Body of pancreas (tissue), 4 donors: ENCODE data around the gene PHOSPHO1. TPM values are rescaled to one million over a fixed set of nuclear protein-coding genes. Genes with fewer than 3 reads are reported as not detected.

ENCODE experiments used
- ATAC-seq: fragments of 150-250 bp; one replicate; pipeline ENCODE4 v1.9.1; 2016
- DNase-seq, 4 donors: peaks; one replicate each; pipeline ENCODE4 v3.0.0-alpha.2; 2019
- H3K27ac ChIP-seq, 4 donors: fragments of 200-600 bp; sonication (generic); 1 replicate in 3 of 4; 2 replicates in 1 of 4; pipeline versions ENCODE4 v1.5.1 to v1.6.1; 2016 to 2019; ENCODE audit warnings: mild to moderate bottlenecking in 1 of 4, mixed read lengths in 1 of 4, moderate library complexity in 1 of 4
- H3K27me3 ChIP-seq, 2 donors: fragments of 200-600 bp; sonication (generic); one replicate each; pipeline ENCODE4 v1.6.0; 2016; ENCODE audit warnings: mild to moderate bottlenecking in 1 of 2
- H3K36me3 ChIP-seq, 2 donors: fragments of 200-600 bp; sonication (generic); replicated peaks in 1 of 2; 2 replicates each; pipeline ENCODE4 v1.5.1; 2016; ENCODE audit warnings: low read depth in 2 of 2; ENCODE audit not compliant: insufficient read depth in 1 of 2
- H3K4me1 ChIP-seq: fragments of 200-600 bp; sonication (generic); one replicate; pipeline ENCODE4 v1.6.0; 2016
- H3K4me3 ChIP-seq, 2 donors: fragments of 200-600 bp; sonication (generic); 1 replicate in 1 of 2; 2 replicates in 1 of 2; pipeline ENCODE4 v1.5.1; 2016 to 2019
- H3K9me3 ChIP-seq, 3 donors: fragments of 200-600 bp; sonication (generic); 1 replicate in 2 of 3; 2 replicates in 1 of 3; pipeline ENCODE4 v1.5.1; 2016
- POLR2A ChIP-seq, 3 donors: fragments of 450-650 bp; IDR thresholded peaks; one replicate each; pipeline ENCODE4 v1.6.1; 2016; ENCODE audit warnings: antibody characterized with exemption in 3 of 3, mild to moderate bottlenecking in 2 of 3
- WGBS, 2 donors: methylation state at CpG; one replicate each; pipeline ENCODE4 v1.1.5; 2017; 5-methylcytosine and 5-hydroxymethylcytosine counted together
- intact Hi-C: fragments of 100-400 bp; cut with DNase I; formaldehyde crosslinking; loops from one replicate; pipeline ENCODE4 v1.15.1; 2023
- total RNA-seq, 2 donors: library from RNA; depleted of rRNA; stranded (reverse); fragments of >200 nt; gene quantifications; one replicate each; pipeline ENCODE4 v1.1.0, GENCODE V29; 2016
- TF ChIP-seq, protein P1 (sequence below), 7 experiments: fragments of 450-650 bp in 4 of 7; fragments of 200-600 bp in 3 of 7; sonication (generic) in 3 of 7; IDR thresholded peaks; one replicate each; pipeline ENCODE4 v1.5.1; 2016 to 2019; ENCODE audit warnings: antibody characterized with exemption in 7 of 7

PHOSPHO1 gene
- total RNA-seq, 2 donors from 2014 or later: 13.5 TPM; not detected in 1

DNA sequence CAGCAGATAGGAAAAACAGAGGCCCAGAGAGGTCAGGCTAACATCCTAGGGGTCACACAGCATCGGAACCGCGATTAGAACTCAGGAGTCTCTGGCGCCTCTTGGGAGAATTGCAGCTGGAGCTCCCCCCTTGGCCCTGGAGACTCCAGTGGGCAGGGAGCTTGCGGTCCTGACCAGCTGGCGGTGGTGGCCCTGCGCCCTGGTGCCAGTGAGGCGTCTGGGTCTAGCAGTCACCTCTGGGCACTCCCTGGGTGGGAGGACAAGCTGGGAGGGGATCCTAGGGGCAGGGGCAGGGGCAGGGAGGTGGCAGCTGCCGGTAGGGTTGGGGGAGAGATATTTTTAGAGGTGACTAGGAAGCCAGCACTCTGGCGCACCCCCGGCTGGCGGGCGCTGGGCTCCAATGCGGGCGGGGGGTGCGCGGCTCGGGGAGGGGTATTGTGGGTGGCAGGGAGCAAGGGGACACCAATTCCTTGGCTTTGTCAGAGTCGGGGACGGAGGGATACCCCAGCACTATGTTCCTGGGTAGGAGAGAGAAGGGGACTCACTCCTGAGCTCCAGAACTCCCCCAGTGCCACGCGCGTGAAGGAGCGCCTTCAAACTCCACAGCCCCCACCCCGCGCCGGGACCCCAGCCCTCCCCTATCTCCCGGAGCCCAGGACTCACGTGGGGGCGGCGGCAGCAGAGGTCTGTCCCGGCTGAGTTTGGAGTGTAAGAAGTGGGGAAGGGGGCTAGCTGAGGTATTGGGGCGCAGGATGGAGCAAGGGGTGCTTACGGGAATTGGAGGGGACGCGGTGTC is 584 bp downstream of the PHOSPHO1 start:
- Histone ChIP-seq H3K9me3 (no peaks in the 10 kb centered on the region), H3K27ac (no peak overlapping the region), H3K36me3 (no peaks in the 10 kb centered on the region), H3K27me3 (peaks cover 0 to 16% of the 10 kb centered on the region in 2 donors), H3K4me1 (peaks cover 16% of the 10 kb centered on the region), H3K4me3 (no peak overlapping the region)
- DNase-seq (no peak), ATAC-seq (no peak)
- intact Hi-C loops: no loop called here
- no peak for TF ChIP-seq POLR2A (IDR thresholded peaks at IDR 0.05)
- TF ChIP-seq, protein P1, sequence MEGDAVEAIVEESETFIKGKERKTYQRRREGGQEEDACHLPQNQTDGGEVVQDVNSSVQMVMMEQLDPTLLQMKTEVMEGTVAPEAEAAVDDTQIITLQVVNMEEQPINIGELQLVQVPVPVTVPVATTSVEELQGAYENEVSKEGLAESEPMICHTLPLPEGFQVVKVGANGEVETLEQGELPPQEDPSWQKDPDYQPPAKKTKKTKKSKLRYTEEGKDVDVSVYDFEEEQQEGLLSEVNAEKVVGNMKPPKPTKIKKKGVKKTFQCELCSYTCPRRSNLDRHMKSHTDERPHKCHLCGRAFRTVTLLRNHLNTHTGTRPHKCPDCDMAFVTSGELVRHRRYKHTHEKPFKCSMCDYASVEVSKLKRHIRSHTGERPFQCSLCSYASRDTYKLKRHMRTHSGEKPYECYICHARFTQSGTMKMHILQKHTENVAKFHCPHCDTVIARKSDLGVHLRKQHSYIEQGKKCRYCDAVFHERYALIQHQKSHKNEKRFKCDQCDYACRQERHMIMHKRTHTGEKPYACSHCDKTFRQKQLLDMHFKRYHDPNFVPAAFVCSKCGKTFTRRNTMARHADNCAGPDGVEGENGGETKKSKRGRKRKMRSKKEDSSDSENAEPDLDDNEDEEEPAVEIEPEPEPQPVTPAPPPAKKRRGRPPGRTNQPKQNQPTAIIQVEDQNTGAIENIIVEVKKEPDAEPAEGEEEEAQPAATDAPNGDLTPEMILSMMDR (IDR thresholded peaks at IDR 0.05): no peak
- 2 to 6% methylated on average over 14 to 35 of the region's 36 CpGs for WGBS, 2 donors

DNA sequence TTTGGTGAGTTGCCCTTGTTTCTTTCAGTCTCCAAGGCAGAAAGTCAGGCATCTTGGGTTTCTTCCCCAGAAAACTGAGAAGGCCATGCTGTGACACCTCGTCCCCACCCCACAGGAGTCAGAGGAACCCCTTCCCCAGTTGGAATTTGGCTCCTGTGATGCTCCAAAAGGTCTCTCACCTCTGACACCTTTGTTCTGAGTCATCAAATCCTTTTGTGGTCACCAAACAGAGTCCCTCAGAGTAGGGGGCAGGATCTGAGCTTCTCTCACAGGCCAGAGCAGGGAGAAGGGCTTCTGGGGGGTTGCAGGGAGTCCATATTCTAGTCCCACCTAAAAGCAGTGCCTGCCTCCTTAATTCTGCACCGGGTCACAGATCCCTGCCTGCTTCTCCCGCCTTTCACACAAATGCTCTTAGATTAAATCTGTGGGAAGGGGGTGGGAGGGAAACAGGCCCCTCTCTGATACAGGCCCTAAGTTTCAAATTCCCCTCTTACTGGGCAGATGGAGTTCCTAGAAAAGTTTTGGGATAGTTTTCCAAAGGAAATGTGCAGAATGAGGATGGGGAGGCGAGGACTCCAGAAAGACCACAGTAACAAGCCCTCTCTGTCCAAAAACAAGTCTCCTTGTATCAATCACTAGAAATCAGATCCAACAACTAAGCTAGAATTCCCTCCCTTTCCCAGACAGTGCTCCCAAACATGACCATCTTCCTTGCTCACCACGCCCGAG is 1.3 kb downstream of the PHOSPHO1 start:
- intact Hi-C loops: no loop called here
- Histone ChIP-seq H3K36me3 (no peaks in the 10 kb centered on the region), H3K27me3 (peaks cover 0 to 22% of the 10 kb centered on the region in 2 donors), H3K4me3 (no peak overlapping the region), H3K9me3 (no peaks in the 10 kb centered on the region), H3K4me1 (peaks cover 23% of the 10 kb centered on the region), H3K27ac (no peak overlapping the region)
- 58 to 60% methylated on average over 6 of the region's 6 CpGs for WGBS, 2 donors
- ATAC-seq: no peak
- TF ChIP-seq, protein P1 (IDR thresholded peaks at IDR 0.05): no peak
- TF ChIP-seq POLR2A (IDR thresholded peaks at IDR 0.05): no peak
- DNase-seq: no peak

DNA sequence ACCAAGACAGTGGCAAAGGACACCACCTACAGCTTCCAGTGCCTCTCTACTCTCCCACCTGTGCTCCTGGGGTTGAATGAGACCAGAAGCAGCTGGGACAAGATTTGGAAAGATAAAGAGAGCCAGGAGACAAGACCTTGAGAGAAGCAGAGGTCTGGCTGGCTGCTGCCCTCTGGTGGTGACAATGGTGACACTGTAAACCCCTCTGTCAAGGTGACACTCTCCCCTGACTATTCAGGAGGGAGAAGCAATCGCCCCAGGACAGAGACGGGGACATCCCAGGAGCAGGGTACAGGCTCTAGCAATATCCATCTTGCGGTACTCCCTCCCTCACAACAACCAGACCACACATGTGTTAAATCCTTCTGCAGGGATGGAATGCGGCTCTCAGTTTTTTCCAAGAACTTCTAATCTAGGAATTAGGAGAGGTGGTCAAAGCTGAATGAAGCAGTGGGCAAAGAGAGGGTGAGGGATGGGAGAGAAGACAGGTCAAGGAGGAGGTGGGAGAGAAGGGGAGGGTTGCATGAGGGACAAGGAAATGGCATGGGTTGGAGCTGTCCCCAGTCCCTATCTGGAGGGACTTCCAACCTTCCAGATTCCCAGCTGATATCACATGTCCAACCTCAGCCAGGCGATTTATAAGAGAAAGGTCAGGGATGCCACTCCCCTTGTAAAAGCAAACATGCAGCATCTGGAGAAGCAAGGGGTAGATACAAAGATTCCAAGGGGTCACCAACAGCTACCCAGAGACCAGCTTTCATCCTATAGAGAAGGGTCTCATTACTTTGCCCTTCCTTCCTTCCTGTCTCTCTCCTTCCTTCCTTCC is 2.9 kb downstream of the PHOSPHO1 start:
- H3K36me3 ChIP-seq: no peaks in the 10 kb centered on the region
- TF ChIP-seq, protein P1 (IDR thresholded peaks at IDR 0.05): peak; percentile 69 to 79 (median 77)
- TF ChIP-seq POLR2A (IDR thresholded peaks at IDR 0.05): no peak
- peak; percentile 76 to 82 (median 78) for DNase-seq
- intact Hi-C loops: no loop called here
- peaks cover 0 to 24% of the 10 kb centered on the region in 2 donors for H3K27me3 ChIP-seq
- 7 to 19% methylated on average over 3 to 5 of the region's 5 CpGs for WGBS, 2 donors
- peak; percentile 49 for ATAC-seq
- no peaks in the 10 kb centered on the region for H3K9me3 ChIP-seq
- H3K4me3 ChIP-seq: no peak overlapping the region
- H3K27ac ChIP-seq: no peak overlapping the region
- H3K4me1 ChIP-seq: peaks cover 34% of the 10 kb centered on the region

DNA sequence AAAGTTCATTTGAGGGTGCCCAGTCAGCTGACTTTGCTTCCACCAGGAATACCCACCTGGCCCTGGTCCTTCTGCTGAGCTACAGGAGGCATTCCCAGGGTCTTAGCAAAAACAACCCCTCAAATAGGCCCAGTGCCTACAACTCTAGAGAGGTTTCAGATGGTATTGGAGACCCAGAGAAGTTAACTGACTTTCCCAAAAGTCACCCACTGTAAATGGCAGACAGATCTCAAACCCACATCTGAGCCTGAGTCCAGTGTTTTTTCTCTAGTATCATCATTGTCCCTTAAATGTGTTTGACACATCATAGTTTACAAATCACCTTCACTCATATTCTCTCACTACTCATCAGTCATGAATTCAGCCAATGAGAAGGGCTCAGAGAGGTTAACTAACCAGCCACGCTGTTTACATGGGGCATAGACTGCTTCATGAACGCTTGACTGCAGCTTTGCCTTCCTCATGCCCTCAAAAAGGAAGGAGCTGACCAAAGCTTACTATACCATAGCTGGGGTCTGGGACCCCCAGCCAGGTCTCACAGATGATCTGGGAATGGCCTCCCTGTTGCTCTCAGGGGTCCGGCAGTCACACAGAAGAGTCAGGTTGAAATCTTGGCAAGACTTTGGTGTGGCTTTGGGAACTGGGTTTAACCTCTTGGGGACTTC is 3.7 kb downstream of the PHOSPHO1 start:
- WGBS, 2 donors: 68 to 81% methylated on average over 3 of the region's 3 CpGs
- Histone ChIP-seq H3K9me3 (no peaks in the 10 kb centered on the region), H3K4me3 (no peak overlapping the region), H3K4me1 (peaks cover 34% of the 10 kb centered on the region), H3K27ac (no peak overlapping the region), H3K27me3 (peaks cover 0 to 24% of the 10 kb centered on the region in 2 donors), H3K36me3 (no peaks in the 10 kb centered on the region)
- intact Hi-C loops: no loop called here
- no peak for TF ChIP-seq POLR2A (IDR thresholded peaks at IDR 0.05)
- TF ChIP-seq, protein P1 (IDR thresholded peaks at IDR 0.05): no peak
- DNase-seq (no peak), ATAC-seq (no peak)
